ENCODE data around the gene DGKB. TPM values are rescaled to one million over a fixed set of nuclear protein-coding genes. Genes with fewer than 3 reads are reported as not detected.

The DGKB gene
- total RNA-seq, 1 experiment from 2014 or later, result 0.48 TPM

GRCh38 chr7:14859267-14859666 lies 43.3 kb downstream of the DGKB start:
- no peak overlapping the region for H3K27ac ChIP-seq
- 0 out of 2 replicates have a peak overlapping the region, but pooled peaks have one; percentile 10 for H2AFZ ChIP-seq
- BruUV-seq (replicated peaks), result no TSS peak
- H3K36me3 ChIP-seq (ENCODE audit: low read depth), result no peaks in the 10 kb centered on the region
- POLR2A ChIA-PET (ENCODE audit: unreplicated experiment), result interaction anchor here (0.6 kb wide), 1 partner anchor 29 kb away, joined by 4 read pairs; no protein-coding TSS in a partner anchor
- no peaks in the 10 kb centered on the region for H3K9me3 ChIP-seq (ENCODE audit: insufficient read depth, low read depth)
- TF ChIP-seq EZH2 (IDR thresholded peaks at IDR 0.05; ENCODE audit: low read depth), result no peak
- TF ChIP-seq, protein P1, sequence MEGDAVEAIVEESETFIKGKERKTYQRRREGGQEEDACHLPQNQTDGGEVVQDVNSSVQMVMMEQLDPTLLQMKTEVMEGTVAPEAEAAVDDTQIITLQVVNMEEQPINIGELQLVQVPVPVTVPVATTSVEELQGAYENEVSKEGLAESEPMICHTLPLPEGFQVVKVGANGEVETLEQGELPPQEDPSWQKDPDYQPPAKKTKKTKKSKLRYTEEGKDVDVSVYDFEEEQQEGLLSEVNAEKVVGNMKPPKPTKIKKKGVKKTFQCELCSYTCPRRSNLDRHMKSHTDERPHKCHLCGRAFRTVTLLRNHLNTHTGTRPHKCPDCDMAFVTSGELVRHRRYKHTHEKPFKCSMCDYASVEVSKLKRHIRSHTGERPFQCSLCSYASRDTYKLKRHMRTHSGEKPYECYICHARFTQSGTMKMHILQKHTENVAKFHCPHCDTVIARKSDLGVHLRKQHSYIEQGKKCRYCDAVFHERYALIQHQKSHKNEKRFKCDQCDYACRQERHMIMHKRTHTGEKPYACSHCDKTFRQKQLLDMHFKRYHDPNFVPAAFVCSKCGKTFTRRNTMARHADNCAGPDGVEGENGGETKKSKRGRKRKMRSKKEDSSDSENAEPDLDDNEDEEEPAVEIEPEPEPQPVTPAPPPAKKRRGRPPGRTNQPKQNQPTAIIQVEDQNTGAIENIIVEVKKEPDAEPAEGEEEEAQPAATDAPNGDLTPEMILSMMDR (conservative IDR thresholded peaks at IDR 0.05), result no peak
- H3K4me1 ChIP-seq (replicated peaks; ENCODE audit: insufficient read depth), result no peaks in the 10 kb centered on the region
- intact Hi-C loops (cut with micrococcal nuclease; ENCODE audit: unreplicated experiment), result no loop called here
- no peak overlapping the region for H3K4me2 ChIP-seq
- no peaks in the 10 kb centered on the region for H3K9me2 ChIP-seq (ENCODE audit: insufficient read depth)
- H3K4me3 ChIP-seq, result no peak overlapping the region
- CTCF ChIA-PET, result no interaction called here
- no peaks in the 10 kb centered on the region for H4K20me1 ChIP-seq (ENCODE audit: insufficient read depth)
- H3K79me2 ChIP-seq (ENCODE audit: low read depth), result no peaks in the 10 kb centered on the region
- no peak for DNase-seq
- no peaks in the 10 kb centered on the region for H3F3A ChIP-seq (ENCODE audit: insufficient read depth, low read depth)
- H3K27me3 ChIP-seq (ENCODE audit: insufficient read depth, low read depth), result no peaks in the 10 kb centered on the region

- no peaks in the 10 kb centered on the region for H3K79me2 ChIP-seq (ENCODE audit: low read depth)
- no peaks in the 10 kb centered on the region for H3K9me2 ChIP-seq (ENCODE audit: insufficient read depth)
- H3F3A ChIP-seq (ENCODE audit: insufficient read depth, low read depth), result no peaks in the 10 kb centered on the region
- H3K4me2 ChIP-seq, result no peak overlapping the region
- no peak overlapping the region for H3K4me3 ChIP-seq
- 0 out of 2 replicates have a peak overlapping the region, but pooled peaks have one; percentile 10 for H2AFZ ChIP-seq
- H3K27ac ChIP-seq, result no peak overlapping the region
- H3K27me3 ChIP-seq (ENCODE audit: insufficient read depth, low read depth), result no peaks in the 10 kb centered on the region
- no TSS peak for BruUV-seq (replicated peaks)
- H3K36me3 ChIP-seq (ENCODE audit: low read depth), result no peaks in the 10 kb centered on the region
- POLR2A ChIA-PET (ENCODE audit: unreplicated experiment), result interaction anchor here (0.6 kb wide), 1 partner anchor 30 kb away, joined by 4 read pairs; no protein-coding TSS in a partner anchor
- H3K4me1 ChIP-seq (replicated peaks; ENCODE audit: insufficient read depth), result no peaks in the 10 kb centered on the region
- H4K20me1 ChIP-seq (ENCODE audit: insufficient read depth), result no peaks in the 10 kb centered on the region
- CTCF ChIA-PET, result no interaction called here
- TF ChIP-seq, protein P1 (conservative IDR thresholded peaks at IDR 0.05), result no peak
- no peak for TF ChIP-seq EZH2 (IDR thresholded peaks at IDR 0.05; ENCODE audit: low read depth)
- no peak for DNase-seq
- no peaks in the 10 kb centered on the region for H3K9me3 ChIP-seq (ENCODE audit: insufficient read depth, low read depth)
- intact Hi-C loops (cut with micrococcal nuclease; ENCODE audit: unreplicated experiment), result no loop called here
Measured at GRCh38 chr7:14858866-14859265, 43.7 kb downstream of the DGKB start.

GRCh38 chr7:14858410-14858809 lies 44.1 kb downstream of the DGKB start:
- no peaks in the 10 kb centered on the region for H3K9me2 ChIP-seq (ENCODE audit: insufficient read depth)
- BruUV-seq (replicated peaks), result no TSS peak
- TF ChIP-seq EZH2 (IDR thresholded peaks at IDR 0.05; ENCODE audit: low read depth), result no peak
- TF ChIP-seq, protein P1 (conservative IDR thresholded peaks at IDR 0.05), result no peak
- CTCF ChIA-PET, result no interaction called here
- intact Hi-C loops (cut with micrococcal nuclease; ENCODE audit: unreplicated experiment), result no loop called here
- POLR2A ChIA-PET (ENCODE audit: unreplicated experiment), result no interaction called here
- DNase-seq, result no peak
- no peak overlapping the region for H3K27ac ChIP-seq
- no peaks in the 10 kb centered on the region for H3K27me3 ChIP-seq (ENCODE audit: insufficient read depth, low read depth)
- H2AFZ ChIP-seq, result 0 out of 2 replicates have a peak overlapping the region, but pooled peaks have one; percentile 10
- H3K79me2 ChIP-seq (ENCODE audit: low read depth), result no peaks in the 10 kb centered on the region
- no peaks in the 10 kb centered on the region for H3F3A ChIP-seq (ENCODE audit: insufficient read depth, low read depth)
- H3K36me3 ChIP-seq (ENCODE audit: low read depth), result no peaks in the 10 kb centered on the region
- H3K4me2 ChIP-seq, result no peak overlapping the region
- no peaks in the 10 kb centered on the region for H3K9me3 ChIP-seq (ENCODE audit: insufficient read depth, low read depth)
- H4K20me1 ChIP-seq (ENCODE audit: insufficient read depth), result no peaks in the 10 kb centered on the region
- no peaks in the 10 kb centered on the region for H3K4me1 ChIP-seq (replicated peaks; ENCODE audit: insufficient read depth)
- no peak overlapping the region for H3K4me3 ChIP-seq

Measured in PC-9 (cell line).